SK-N-SH (cell line): ENCODE measurements around the gene LMF1. TPM values are rescaled to one million over a fixed set of nuclear protein-coding genes. Genes with fewer than 3 reads are reported as not detected.
A peak's percentile ranks its signal among the peaks of the same experiment; 100 is the strongest.

Experiments
- CTCF ChIA-PET: fragments of 300-600, 350-600 bp; formaldehyde crosslinking; extraction: SDS; loops from one replicate; lab custom pipeline; 2021; lab: Yijun Ruan, JAX
- POLR2A ChIA-PET: fragments of 350-600 bp; sonication (Branson Sonifier 250); formaldehyde crosslinking; extraction: SDS; loops from one replicate; lab custom pipeline; 2020; ENCODE audit warnings: antibody characterized with exemption, inconsistent platforms; lab: Yijun Ruan, JAX
- DNase-seq: peaks from one replicate; pipeline ENCODE4 v3.0.0; 2012
- H2AFZ ChIP-seq: fragments of 200-600 bp; sonication (generic); 2 replicates; pipeline ENCODE4 v1.8.1; 2016; ENCODE audit warnings: antibody characterized with exemption, mild to moderate bottlenecking, low read depth
- H3F3A ChIP-seq: fragments of 200-600 bp; sonication (generic); replicated peaks from 2 replicates; pipeline ENCODE3; 2016; ENCODE audit warnings: antibody characterized with exemption, mild to moderate bottlenecking; ENCODE audit not compliant: insufficient read depth
- H3K27ac ChIP-seq, 2 experiments: fragments of 200-500 bp in 1 of 2; fragments of 200-600 bp in 1 of 2; sonication (Bioruptor generic) in 1 of 2; sonication (generic), shearing (Covaris generic) in 1 of 2; 2 replicates each; pipeline versions ENCODE4 v1.5.1 to v1.6.1; 2014 to 2016; ENCODE audit warnings: low read depth in 2 of 2, inconsistent platforms in 1 of 2, low read length in 1 of 2, mild to moderate bottlenecking in 1 of 2, mixed read lengths in 1 of 2
- H3K27me3 ChIP-seq: fragments of 200-600 bp; sonication (generic), shearing (Covaris generic); 2 replicates; pipeline ENCODE4 v1.6.1; 2016; ENCODE audit warnings: mixed run types; ENCODE audit not compliant: insufficient read depth
- H3K36me3 ChIP-seq, 2 experiments: fragments of 200-500 bp in 1 of 2; fragments of 200-600 bp in 1 of 2; sonication (Bioruptor generic) in 1 of 2; sonication (generic) in 1 of 2; replicated peaks in 1 of 2; 2 replicates each; pipeline versions ENCODE3 to v1.5.1; 2014 to 2016; ENCODE audit warnings: low read length in 1 of 2, mild to moderate bottlenecking in 1 of 2; ENCODE audit not compliant: insufficient read depth in 2 of 2, control insufficient read depth in 1 of 2
- H3K4me1 ChIP-seq, 2 experiments: fragments of 200-500 bp in 1 of 2; fragments of 200-600 bp in 1 of 2; sonication (Bioruptor generic) in 1 of 2; sonication (generic), shearing (Covaris generic) in 1 of 2; 2 replicates each; pipeline versions ENCODE4 v1.5.1 to v1.6.1; 2014 to 2016; ENCODE audit warnings: low read depth in 1 of 2, low read length in 1 of 2, mixed run types in 1 of 2; ENCODE audit not compliant: insufficient read depth in 2 of 2, control insufficient read depth in 1 of 2
- H3K4me2 ChIP-seq: fragments of 200-600 bp; sonication (generic), shearing (Covaris generic); 2 replicates; pipeline ENCODE4 v1.6.1; 2017; ENCODE audit warnings: mixed run types
- H3K4me3 ChIP-seq, 2 experiments: fragments of 200-500 bp in 1 of 2; fragments of 200-600 bp in 1 of 2; sonication (Bioruptor generic) in 1 of 2; sonication (generic), shearing (Covaris generic) in 1 of 2; 2 replicates each; pipeline versions ENCODE4 v1.5.1 to v1.8.1; 2014 to 2016; ENCODE audit warnings: low read depth in 2 of 2, inconsistent platforms in 1 of 2, low read length in 1 of 2, mild to moderate bottlenecking in 1 of 2, mixed read lengths in 1 of 2, moderate library complexity in 1 of 2
- H3K79me2 ChIP-seq: fragments of 200-600 bp; sonication (generic); 2 replicates; pipeline ENCODE4 v1.8.1; 2017; ENCODE audit warnings: mild to moderate bottlenecking; ENCODE audit not compliant: insufficient read depth
- H3K9ac ChIP-seq: fragments of 200-600 bp; sonication (generic); 2 replicates; pipeline ENCODE4 v1.6.1; 2017; ENCODE audit warnings: mixed run types
- H3K9me2 ChIP-seq: fragments of 200-600 bp; sonication (generic); 2 replicates; pipeline ENCODE4 v1.6.1; 2017; ENCODE audit warnings: mixed run types
- H3K9me3 ChIP-seq: fragments of 200-600 bp; sonication (generic); 2 replicates; pipeline ENCODE4 v1.6.1; 2017; ENCODE audit warnings: mixed run types, mild to moderate bottlenecking, moderate library complexity
- H4K20me1 ChIP-seq: fragments of 200-600 bp; sonication (generic); 2 replicates; pipeline ENCODE4 v1.6.1; 2017; ENCODE audit warnings: mild to moderate bottlenecking, mixed run types; ENCODE audit not compliant: insufficient read depth
- CTCF ChIP-seq: fragments of 200-600 bp; sonication (generic); IDR thresholded peaks from 2 replicates; pipeline ENCODE4 v1.6.1; 2017; ENCODE audit warnings: antibody characterized with exemption, mild to moderate bottlenecking, moderate library complexity
- EZH2phosphoT487 ChIP-seq: fragments of 200-600 bp; sonication (generic); IDR thresholded peaks from 2 replicates; pipeline ENCODE4 v1.6.1; 2017; ENCODE audit warnings: low read depth, mixed run types, mild to moderate bottlenecking, antibody characterized with exemption, moderate library complexity, borderline replicate concordance
- FOXM1 ChIP-seq: IDR thresholded peaks from 2 replicates; pipeline ENCODE4 v1.4.0; 2012; ENCODE audit warnings: low read depth, mild to moderate bottlenecking
- GABPA ChIP-seq: IDR thresholded peaks from 2 replicates; pipeline ENCODE4 v1.4.0; 2012; ENCODE audit warnings: low read depth, mild to moderate bottlenecking
- IRF3 ChIP-seq: fragments of 150-350 bp; IDR thresholded peaks from 2 replicates; pipeline ENCODE4 v1.6.1; 2016; ENCODE audit warnings: mild to moderate bottlenecking, low read depth, low read length
- JUND ChIP-seq: IDR thresholded peaks from 2 replicates; pipeline ENCODE4 v1.4.0; 2012
- MAX ChIP-seq: IDR thresholded peaks from 2 replicates; pipeline ENCODE4 v1.4.0; 2012; ENCODE audit warnings: low read depth
- MEF2A ChIP-seq: IDR thresholded peaks from 2 replicates; pipeline ENCODE4 v1.4.0; 2012; ENCODE audit warnings: low read depth, borderline replicate concordance
- NFIC ChIP-seq: IDR thresholded peaks from 2 replicates; pipeline ENCODE4 v1.4.0; 2012; ENCODE audit warnings: borderline replicate concordance
- PBX3 ChIP-seq: IDR thresholded peaks from 2 replicates; pipeline ENCODE4; 2012
- POLR2AphosphoS5 ChIP-seq: IDR thresholded peaks from 2 replicates; pipeline ENCODE4 v1.6.1; 2012; ENCODE audit warnings: low read depth, low read length
- RFX5 ChIP-seq: IDR thresholded peaks from 2 replicates; pipeline ENCODE4 v1.6.1; 2012; ENCODE audit warnings: mild to moderate bottlenecking, improper control_type of control experiment, low read length
- SIN3A ChIP-seq: IDR thresholded peaks from 2 replicates; pipeline ENCODE4 v1.6.1; 2012; ENCODE audit warnings: low read depth, mild to moderate bottlenecking, low read length, moderate library complexity, borderline replicate concordance
- SMC3 ChIP-seq: IDR thresholded peaks from 2 replicates; pipeline ENCODE4 v1.6.1; 2012; ENCODE audit warnings: low read depth, low read length, improper control_type of control experiment
- TCF12 ChIP-seq: IDR thresholded peaks from 2 replicates; pipeline ENCODE4 v1.4.0; 2012
- TEAD4 ChIP-seq: IDR thresholded peaks from 2 replicates; pipeline ENCODE4 v1.4.0; 2012; ENCODE audit warnings: mild to moderate bottlenecking, borderline replicate concordance; ENCODE audit not compliant: insufficient read depth
- YY1 ChIP-seq: IDR thresholded peaks from 2 replicates; pipeline ENCODE4 v1.4.0; 2012; ENCODE audit warnings: low read depth, mild to moderate bottlenecking
- ZBTB33 ChIP-seq: IDR thresholded peaks from 2 replicates; pipeline ENCODE4 v1.4.0; 2012; ENCODE audit warnings: low read depth, borderline replicate concordance
- WGBS: methylation state at CpG from one replicate; pipeline ENCODE4 v1.1.6; 2017; ENCODE audit warnings: low lambda C conversion rate; 5-methylcytosine and 5-hydroxymethylcytosine counted together
- polyA plus RNA-seq, 3 experiments: library from polyadenylated mRNA; depleted of rRNA; stranded (reverse); fragments of >200 nt; gene quantifications; 2 replicates each; pipeline ENCODE4 v1.2.3, GENCODE V29; 2012

LMF1 gene
- polyA plus RNA-seq, 1 of the 3 experiments (the other 2 are of a cell fraction): 5.7 TPM

GRCh38 chr16:983044-984030 is 12.6 kb upstream of the LMF1 start:
- H3K9me3 ChIP-seq: no peaks in the 10 kb centered on the region
- peaks cover 19% of the 10 kb centered on the region; the same call in 1 of the 2 replicates for H4K20me1 ChIP-seq
- no peaks in the 10 kb centered on the region for H3K36me3 ChIP-seq
- no peak for TF ChIP-seq ZBTB33
- no peak; the same call in 1 of the 2 replicates for TF ChIP-seq EZH2phosphoT487
- TF ChIP-seq RFX5: no peak
- TF ChIP-seq TEAD4: no peak
- TF ChIP-seq MEF2A: no peak
- TF ChIP-seq PBX3: no peak
- TF ChIP-seq FOXM1: no peak
- no peak for TF ChIP-seq SMC3
- TF ChIP-seq JUND: no peak
- no peak for TF ChIP-seq CTCF
- TF ChIP-seq IRF3: no peak
- TF ChIP-seq SIN3A: no peak
- no peak for TF ChIP-seq YY1
- no peak for TF ChIP-seq NFIC
- no peak for TF ChIP-seq TCF12
- TF ChIP-seq GABPA: no peak
- no peak for TF ChIP-seq POLR2AphosphoS5
- no peak for TF ChIP-seq MAX
- ChIA-PET POLR2A (no interaction called here), CTCF (interaction anchor here (0.9 kb wide), 1 partner anchor 74 kb away, joined by 4 read pairs; no protein-coding TSS in a partner anchor)
- H3K9ac ChIP-seq: no peak overlapping the region
- WGBS: 21% methylated on average over 32 of the region's 59 CpGs
- no peak overlapping the region for H3K27ac ChIP-seq
- peaks cover 3% of the 10 kb centered on the region for H3F3A ChIP-seq
- peaks cover 90% of the 10 kb centered on the region for H3K27me3 ChIP-seq
- no peaks in the 10 kb centered on the region for H3K4me1 ChIP-seq
- DNase-seq: peak; percentile 52
- no peak overlapping the region for H3K4me2 ChIP-seq
- no peak overlapping the region for H3K4me3 ChIP-seq
- H3K9me2 ChIP-seq: no peaks in the 10 kb centered on the region
- no peak overlapping the region for H2AFZ ChIP-seq
- no peaks in the 10 kb centered on the region for H3K79me2 ChIP-seq
